ENCODE results near the gene FAM180A.

FAM180A gene

DNA sequence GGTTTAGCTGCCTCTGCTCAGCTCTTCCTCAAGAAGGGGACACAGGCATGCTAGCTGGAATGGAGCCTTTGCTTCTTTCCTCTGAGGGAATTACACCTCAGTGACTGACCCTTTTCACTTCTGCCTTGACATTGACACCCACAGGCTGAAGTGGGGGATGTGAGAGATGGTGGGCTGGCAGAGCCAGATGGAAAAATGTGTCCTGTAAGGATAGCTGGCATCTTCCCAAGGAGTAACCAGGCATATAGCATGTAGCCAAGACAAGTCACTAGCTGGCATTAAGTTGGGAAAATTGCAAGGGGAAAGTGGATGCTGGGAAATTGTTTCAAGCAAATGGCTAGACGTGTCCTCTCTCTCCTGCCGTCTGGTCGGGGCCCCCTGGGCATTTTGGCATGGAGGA is 66.4 kb downstream of the FAM180A start:
- no peak for DNase-seq (ENCODE audit: low read depth)

DNA sequence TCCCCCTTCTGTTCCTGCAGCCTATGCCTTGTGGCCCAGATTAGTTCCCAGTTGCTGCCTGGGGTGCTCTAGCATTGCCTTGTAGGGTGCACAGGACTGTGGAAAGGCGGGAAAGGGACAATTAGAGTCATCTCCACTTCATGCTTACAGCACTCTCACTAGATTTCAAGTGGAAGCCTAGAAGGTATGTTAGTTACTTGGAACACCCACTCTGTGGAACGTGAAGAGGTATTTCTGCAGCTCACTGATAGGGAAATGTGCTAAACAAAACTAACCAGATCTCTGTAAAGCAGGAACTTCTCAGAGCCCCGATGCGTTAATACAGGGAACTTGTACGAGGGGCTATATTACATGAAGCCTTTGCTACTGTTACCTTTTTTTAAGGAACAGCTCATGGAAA is 66.9 kb downstream of the FAM180A start:
- DNase-seq (ENCODE audit: low read depth): no peak
